Astrocyte (in vitro differentiated cells and primary cell): ENCODE results near the gene MCF2L2. TPM values are rescaled to one million over a fixed set of nuclear protein-coding genes. Genes with fewer than 3 reads are reported as not detected.

Source experiments
- DNase-seq: peaks from one replicate; pipeline ENCODE4 v3.0.0-alpha.2; 2010; ENCODE audit warnings: low read depth
- FAIRE-seq: peaks from 2 replicates; lab custom pipeline; 2011; peaks lifted over from hg19 to GRCh38; lab: Jason Lieb, UNC
- H2AFZ ChIP-seq: 2 replicates; pipeline ENCODE4 v1.6.0; 2012; ENCODE audit warnings: low read depth, low read length, inconsistent platforms
- H3K27ac ChIP-seq: 2 replicates; pipeline ENCODE4 v1.5.1; 2011; ENCODE audit warnings: low read depth, low read length, inconsistent platforms
- H3K27me3 ChIP-seq: 2 replicates; pipeline ENCODE4 v1.6.0; 2011; ENCODE audit warnings: low read length, inconsistent platforms; ENCODE audit not compliant: insufficient read depth
- H3K36me3 ChIP-seq: 2 replicates; pipeline ENCODE4 v1.5.1; 2011; ENCODE audit warnings: low read length, inconsistent platforms; ENCODE audit not compliant: insufficient read depth
- H3K4me1 ChIP-seq: 2 replicates; pipeline ENCODE4 v1.5.1; 2011; ENCODE audit warnings: low read length, inconsistent platforms; ENCODE audit not compliant: insufficient read depth
- H3K4me2 ChIP-seq: 2 replicates; pipeline ENCODE4 v1.6.0; 2012; ENCODE audit warnings: low read length, inconsistent platforms
- H3K4me3 ChIP-seq: 2 replicates; pipeline ENCODE4 v1.5.1; 2011; ENCODE audit warnings: low read depth, mild to moderate bottlenecking, low read length, inconsistent platforms; ENCODE audit not compliant: insufficient read depth
- H3K79me2 ChIP-seq: 2 replicates; pipeline ENCODE4 v1.6.0; 2012; ENCODE audit warnings: mild to moderate bottlenecking, low read length, inconsistent platforms; ENCODE audit not compliant: insufficient read depth
- H3K9ac ChIP-seq: 2 replicates; pipeline ENCODE4 v1.6.0; 2012; ENCODE audit warnings: mild to moderate bottlenecking, low read length, inconsistent platforms
- H3K9me3 ChIP-seq: 2 replicates; pipeline ENCODE4 v1.5.1; 2012; ENCODE audit warnings: low read depth, mild to moderate bottlenecking, low read length, inconsistent platforms; ENCODE audit not compliant: insufficient read depth
- H4K20me1 ChIP-seq: 2 replicates; pipeline ENCODE4 v1.6.0; 2012; ENCODE audit warnings: low read length, inconsistent platforms; ENCODE audit not compliant: insufficient read depth
- H3K27ac Mint-ChIP-seq: one replicate; pipeline ENCODE4 v1.8.0; 2021; ENCODE audit warnings: mild to moderate bottlenecking, mixed read lengths; ENCODE audit not compliant: unreplicated experiment
- H3K27me3 Mint-ChIP-seq: one replicate; pipeline ENCODE4 v1.8.0; 2021; ENCODE audit warnings: low read depth, mixed read lengths; ENCODE audit not compliant: unreplicated experiment
- H3K36me3 Mint-ChIP-seq: one replicate; pipeline ENCODE4 v1.8.0; 2021; ENCODE audit warnings: low read depth, mixed read lengths; ENCODE audit not compliant: unreplicated experiment
- H3K4me1 Mint-ChIP-seq: one replicate; pipeline ENCODE4 v1.8.0; 2021; ENCODE audit warnings: low read depth, mixed read lengths; ENCODE audit not compliant: unreplicated experiment
- H3K4me3 Mint-ChIP-seq: one replicate; pipeline ENCODE4 v1.8.0; 2021; ENCODE audit warnings: mild to moderate bottlenecking, moderate library complexity, mixed read lengths; ENCODE audit not compliant: unreplicated experiment
- H3K9me3 Mint-ChIP-seq: one replicate; pipeline ENCODE4 v1.8.0; 2021; ENCODE audit warnings: mild to moderate bottlenecking, mixed read lengths; ENCODE audit not compliant: unreplicated experiment
- CTCF ChIP-seq: IDR thresholded peaks from 2 replicates; pipeline ENCODE4 v1.5.1; 2011; ENCODE audit warnings: low read depth, mild to moderate bottlenecking, inconsistent platforms, low read length, moderate library complexity; ENCODE audit not compliant: insufficient read depth
- EZH2 ChIP-seq: IDR thresholded peaks from 2 replicates; pipeline ENCODE4 v1.6.1; 2012; ENCODE audit warnings: mild to moderate bottlenecking, low read length, inconsistent platforms; ENCODE audit not compliant: insufficient read depth
- total RNA-seq: library from RNA; stranded (reverse); gene quantifications from 2 replicates; pipeline ENCODE4 v1.2.1, GENCODE V29; 2021

MCF2L2 gene
- total RNA-seq, 1 donor from 2014 or later: 0.89 TPM

- Mint-ChIP-seq H3K9me3 (no peaks in the 10 kb centered on the region), H3K27ac (no peak overlapping the region), H3K4me3 (no peak overlapping the region), H3K4me1 (peaks cover 19% of the 10 kb centered on the region), H3K36me3 (peaks cover 5% of the 10 kb centered on the region), H3K27me3 (no peaks in the 10 kb centered on the region)
- no peak overlapping the region for H2AFZ ChIP-seq
- TF ChIP-seq EZH2 (no peak), CTCF (no peak)
- H3K4me1 ChIP-seq: peaks cover 22% of the 10 kb centered on the region
- no peak for FAIRE-seq
- H3K4me3 ChIP-seq: no peak overlapping the region
- H4K20me1 ChIP-seq: no peaks in the 10 kb centered on the region
- no peak for DNase-seq
- no peaks in the 10 kb centered on the region for H3K36me3 ChIP-seq
- H3K9ac ChIP-seq: no peak overlapping the region
- no peaks in the 10 kb centered on the region for H3K9me3 ChIP-seq
- H3K27ac ChIP-seq: no peak overlapping the region
- no peak overlapping the region for H3K4me2 ChIP-seq
- H3K79me2 ChIP-seq: no peaks in the 10 kb centered on the region
- H3K27me3 ChIP-seq: no peaks in the 10 kb centered on the region
Observed at GRCh38 chr3:183293966-183294365, 134.5 kb downstream of the MCF2L2 start.

- H3K36me3 Mint-ChIP-seq: peaks cover 5% of the 10 kb centered on the region
- no peak overlapping the region for H3K4me3 ChIP-seq
- H3K79me2 ChIP-seq: no peaks in the 10 kb centered on the region
- no peaks in the 10 kb centered on the region for H3K9me3 ChIP-seq
- H3K4me1 ChIP-seq: peaks cover 29% of the 10 kb centered on the region
- FAIRE-seq: peak; percentile 20
- no peaks in the 10 kb centered on the region for H4K20me1 ChIP-seq
- no peak overlapping the region for H3K27ac ChIP-seq
- no peaks in the 10 kb centered on the region for H3K9me3 Mint-ChIP-seq
- H3K4me2 ChIP-seq: peak overlapping the region; percentile 28
- no peaks in the 10 kb centered on the region for H3K27me3 ChIP-seq
- no peak overlapping the region for H3K4me3 Mint-ChIP-seq
- TF ChIP-seq EZH2: no peak
- no peak for TF ChIP-seq CTCF
- no peak overlapping the region for H3K9ac ChIP-seq
- H2AFZ ChIP-seq: no peak overlapping the region
- peaks cover 14% of the 10 kb centered on the region for H3K4me1 Mint-ChIP-seq
- peak; percentile 75 for DNase-seq
- no peaks in the 10 kb centered on the region for H3K27me3 Mint-ChIP-seq
- H3K36me3 ChIP-seq: no peaks in the 10 kb centered on the region
- H3K27ac Mint-ChIP-seq: no peak overlapping the region
Observed at GRCh38 chr3:183291497-183292031, 136.9 kb downstream of the MCF2L2 start.

GRCh38 chr3:183290216-183290615, 138.2 kb downstream of the MCF2L2 start:
- no peak overlapping the region for H3K9ac ChIP-seq
- H3K36me3 ChIP-seq: no peaks in the 10 kb centered on the region
- Mint-ChIP-seq H3K27me3 (no peaks in the 10 kb centered on the region), H3K36me3 (no peaks in the 10 kb centered on the region), H3K4me3 (no peak overlapping the region), H3K27ac (peak overlapping the region; percentile 47), H3K4me1 (peaks cover 21% of the 10 kb centered on the region), H3K9me3 (no peaks in the 10 kb centered on the region)
- H3K79me2 ChIP-seq: no peaks in the 10 kb centered on the region
- no peaks in the 10 kb centered on the region for H4K20me1 ChIP-seq
- H3K27me3 ChIP-seq: no peaks in the 10 kb centered on the region
- H3K4me3 ChIP-seq: no peak overlapping the region
- no peak overlapping the region for H2AFZ ChIP-seq
- no peak for DNase-seq
- TF ChIP-seq EZH2: no peak
- no peak for TF ChIP-seq CTCF
- H3K27ac ChIP-seq: no peak overlapping the region
- no peak overlapping the region for H3K4me2 ChIP-seq
- H3K9me3 ChIP-seq: no peaks in the 10 kb centered on the region
- FAIRE-seq: no peak
- H3K4me1 ChIP-seq: peaks cover 41% of the 10 kb centered on the region
